Neutrophil (primary cell): Measurements from ENCODE around the gene PMVK.

Experiments used
- H3K27ac ChIP-seq: fragments of 200-600 bp; sonication (generic); 2 replicates; pipeline ENCODE4 v1.5.1; 2016; ENCODE audit warnings: mild to moderate bottlenecking, moderate library complexity
- H3K27me3 ChIP-seq: fragments of 200-600 bp; sonication (generic); 2 replicates; pipeline ENCODE4 v1.6.0; 2016; ENCODE audit warnings: mild to moderate bottlenecking
- H3K36me3 ChIP-seq: fragments of 200-600 bp; sonication (generic); 2 replicates; pipeline ENCODE4 v1.5.1; 2017
- H3K4me1 ChIP-seq, 2 experiments: fragments of 200-600 bp in 1 of 2; sonication (generic) in 1 of 2; 1 replicate in 1 of 2; 2 replicates in 1 of 2; pipeline versions ENCODE4 v1.5.1 to v1.6.1; 2013 to 2016; ENCODE audit warnings: low read depth in 1 of 2, low read length in 1 of 2, mild to moderate bottlenecking in 1 of 2, moderate library complexity in 1 of 2; ENCODE audit not compliant: control insufficient read depth in 1 of 2, insufficient read depth in 1 of 2
- H3K4me3 ChIP-seq, 2 experiments: fragments of 200-600 bp in 1 of 2; sonication (generic) in 1 of 2; 1 replicate in 1 of 2; 2 replicates in 1 of 2; pipeline ENCODE4 v1.5.1; 2013 to 2016; ENCODE audit warnings: low read depth in 1 of 2, low read length in 1 of 2, mild to moderate bottlenecking in 1 of 2, moderate library complexity in 1 of 2
- H3K9me3 ChIP-seq: fragments of 200-600 bp; sonication (generic); 2 replicates; pipeline ENCODE4 v1.5.1; 2016
- TF ChIP-seq, protein P1 (sequence below): fragments of 200-600 bp; sonication (generic); IDR thresholded peaks from 2 replicates; pipeline ENCODE4 v1.5.1; 2016; ENCODE audit warnings: antibody characterized with exemption

Gene PMVK

DNA sequence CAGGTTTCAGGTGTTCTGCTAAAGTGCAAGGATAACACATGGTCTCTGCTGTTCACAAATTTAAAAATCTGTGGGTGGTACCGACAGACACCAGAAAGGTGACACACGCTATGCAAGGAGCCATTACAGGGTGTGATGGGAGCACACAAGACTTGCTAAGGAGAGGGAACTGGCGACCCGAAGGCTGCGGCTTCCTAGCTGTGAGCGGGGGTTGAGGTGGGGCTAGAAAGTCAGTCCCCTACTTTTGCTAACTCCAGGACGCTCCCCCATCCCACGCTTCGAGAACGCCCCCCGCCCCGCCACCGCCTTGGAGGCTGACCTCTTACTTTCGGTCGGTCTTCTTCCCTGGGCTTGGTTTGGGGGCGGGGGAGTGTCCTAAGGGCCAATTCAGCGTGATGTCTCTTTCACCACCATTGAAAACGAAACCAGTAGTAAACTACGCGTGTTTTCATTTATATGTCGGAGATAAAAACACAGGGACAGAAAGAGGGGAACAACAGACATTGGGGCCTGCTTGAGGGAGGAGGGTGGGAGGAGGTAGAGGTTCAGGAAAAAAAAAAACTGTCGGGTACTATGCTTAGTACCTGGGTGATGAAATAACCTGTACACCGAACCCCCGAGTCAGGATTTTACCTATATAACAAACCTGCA, 39.0 kb upstream of the PMVK start:
- H3K4me3 ChIP-seq = peak overlapping the region; percentile 75 to 94
- H3K27ac ChIP-seq = peak overlapping the region; percentile 98
- no peaks in the 10 kb centered on the region for H3K27me3 ChIP-seq
- no peaks in the 10 kb centered on the region for H3K9me3 ChIP-seq
- TF ChIP-seq, protein P1, sequence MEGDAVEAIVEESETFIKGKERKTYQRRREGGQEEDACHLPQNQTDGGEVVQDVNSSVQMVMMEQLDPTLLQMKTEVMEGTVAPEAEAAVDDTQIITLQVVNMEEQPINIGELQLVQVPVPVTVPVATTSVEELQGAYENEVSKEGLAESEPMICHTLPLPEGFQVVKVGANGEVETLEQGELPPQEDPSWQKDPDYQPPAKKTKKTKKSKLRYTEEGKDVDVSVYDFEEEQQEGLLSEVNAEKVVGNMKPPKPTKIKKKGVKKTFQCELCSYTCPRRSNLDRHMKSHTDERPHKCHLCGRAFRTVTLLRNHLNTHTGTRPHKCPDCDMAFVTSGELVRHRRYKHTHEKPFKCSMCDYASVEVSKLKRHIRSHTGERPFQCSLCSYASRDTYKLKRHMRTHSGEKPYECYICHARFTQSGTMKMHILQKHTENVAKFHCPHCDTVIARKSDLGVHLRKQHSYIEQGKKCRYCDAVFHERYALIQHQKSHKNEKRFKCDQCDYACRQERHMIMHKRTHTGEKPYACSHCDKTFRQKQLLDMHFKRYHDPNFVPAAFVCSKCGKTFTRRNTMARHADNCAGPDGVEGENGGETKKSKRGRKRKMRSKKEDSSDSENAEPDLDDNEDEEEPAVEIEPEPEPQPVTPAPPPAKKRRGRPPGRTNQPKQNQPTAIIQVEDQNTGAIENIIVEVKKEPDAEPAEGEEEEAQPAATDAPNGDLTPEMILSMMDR = no peak
- peaks cover 55% of the 10 kb centered on the region in 2 experiments for H3K4me1 ChIP-seq
- H3K36me3 ChIP-seq = no peaks in the 10 kb centered on the region

DNA sequence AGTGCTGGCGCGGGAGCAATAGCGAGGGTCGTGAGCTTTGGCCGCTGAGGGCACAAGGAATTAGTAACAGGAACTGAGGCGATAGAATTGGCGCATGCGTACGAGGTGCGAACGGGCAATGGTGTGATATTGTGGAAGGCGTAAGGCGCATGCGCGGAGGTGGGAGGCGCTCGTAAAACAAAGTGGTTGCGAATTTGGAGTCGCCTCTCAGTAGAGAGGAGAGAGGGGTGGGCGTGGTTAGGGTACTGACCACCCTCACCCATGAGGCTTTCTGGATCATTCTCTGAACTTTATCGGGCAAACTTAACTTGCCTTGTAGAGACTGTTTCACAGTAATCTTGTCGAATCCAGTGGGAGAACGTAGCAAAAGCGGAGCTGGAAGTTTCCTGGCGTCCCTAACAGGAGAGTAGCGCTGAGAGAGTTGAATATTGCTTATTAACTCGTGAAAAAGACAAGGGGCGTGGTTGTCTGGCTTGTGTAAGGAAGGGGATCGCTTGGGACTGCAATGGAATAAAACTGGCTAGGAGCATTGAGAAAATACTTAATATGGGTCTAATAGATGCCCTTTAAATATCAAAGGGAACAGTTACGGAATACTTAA, 38.4 kb upstream of the PMVK start:
- Histone ChIP-seq H3K27ac (peak overlapping the region; percentile 98), H3K27me3 (no peaks in the 10 kb centered on the region), H3K9me3 (no peaks in the 10 kb centered on the region), H3K4me3 (peak overlapping the region; percentile 75 to 94), H3K36me3 (no peaks in the 10 kb centered on the region), H3K4me1 (peaks cover 60 to 61% of the 10 kb centered on the region in 2 experiments)
- TF ChIP-seq, protein P1 = no peak

DNA sequence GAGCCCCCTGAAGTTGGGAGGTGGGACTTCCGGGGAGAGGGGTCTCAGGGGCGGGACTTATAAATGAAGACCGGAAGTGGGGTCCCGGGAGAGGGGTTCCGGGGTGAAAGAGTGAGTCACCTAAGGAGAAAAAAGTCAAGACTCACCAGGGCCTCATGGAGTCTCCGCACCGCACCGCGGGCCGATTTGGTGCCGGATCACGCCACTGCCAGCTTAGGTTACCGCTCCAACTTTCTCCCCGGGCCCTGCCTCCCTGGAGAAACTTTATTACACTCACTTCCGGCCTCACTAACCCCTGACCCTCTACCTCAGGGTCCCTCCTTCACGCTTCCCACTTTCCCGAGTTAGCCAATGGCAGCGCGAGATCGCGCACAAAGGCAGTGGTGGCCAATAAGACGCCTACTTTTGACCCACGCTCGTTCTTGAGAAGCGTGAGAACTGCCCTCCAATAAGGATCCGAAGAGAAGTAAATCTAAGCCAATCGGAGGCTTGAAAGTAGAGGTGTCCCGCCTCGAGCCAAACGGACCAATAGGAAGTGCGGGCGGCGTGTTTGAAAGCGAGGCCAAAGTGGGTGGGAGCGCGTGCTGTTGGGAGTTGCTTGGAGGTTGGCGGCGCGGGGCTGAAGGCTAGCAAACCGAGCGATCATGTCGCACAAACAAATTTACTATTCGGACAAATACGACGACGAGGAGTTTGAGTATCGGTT, 37.7 kb upstream of the PMVK start, which contains the start of gene CKS1B:
Gene CKS1B, plus strand, starts transcription at position 580 of the 706 bp plus-strand sequence. Its CDS starts 65 bp downstream, at position 645.
- Histone ChIP-seq H3K27ac (peak within 1 kb of the TSS; percentile 98), H3K4me1 (peaks cover 60 to 61% of the 10 kb centered on the region in 2 experiments), H3K9me3 (no peaks in the 10 kb centered on the region), H3K4me3 (peak within 1 kb of the TSS; percentile 75 to 94), H3K27me3 (no peaks in the 10 kb centered on the region), H3K36me3 (peaks cover under 1% of the 10 kb centered on the region)
- TF ChIP-seq, protein P1 = peak; percentile 19

DNA sequence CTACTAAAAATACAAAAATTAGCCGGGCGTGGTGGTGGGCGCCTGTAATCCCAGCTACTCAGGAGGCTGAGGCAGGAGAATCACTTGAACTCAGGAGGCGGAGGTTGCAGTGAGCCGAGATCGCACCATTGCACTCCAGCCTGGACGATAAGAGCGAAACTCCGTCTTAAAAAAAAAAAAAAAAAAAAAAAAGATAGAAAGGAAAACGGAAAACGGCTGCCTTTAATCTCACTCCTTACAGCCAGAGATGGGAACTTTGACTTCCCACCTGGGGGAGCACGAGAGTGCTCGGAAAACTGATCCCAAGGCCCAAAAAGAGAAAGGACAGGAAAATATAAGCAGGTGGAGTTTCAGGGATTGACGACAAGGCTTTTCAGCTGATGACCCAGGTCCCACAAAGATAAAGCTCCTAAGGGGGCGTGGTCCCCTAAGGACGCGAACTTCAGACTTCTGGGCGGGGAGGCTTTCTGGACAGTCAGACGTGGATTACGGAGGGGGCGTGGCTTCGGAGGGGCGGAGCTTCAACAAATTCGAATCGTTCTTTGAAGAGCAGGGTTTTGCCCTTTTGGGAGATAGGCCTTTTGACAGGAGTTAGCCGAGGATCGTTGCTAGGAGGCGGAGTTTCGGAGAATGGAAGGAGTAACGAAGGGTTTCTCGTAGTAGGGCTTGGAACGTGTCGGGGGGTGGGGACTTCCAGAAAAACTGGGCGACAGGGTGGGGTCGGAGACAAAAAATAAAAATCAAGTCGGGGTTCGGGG, 37.0 kb upstream of the PMVK start:
- Histone ChIP-seq H3K9me3 (no peaks in the 10 kb centered on the region), H3K4me3 (peak overlapping the region; percentile 75 to 94), H3K27me3 (no peaks in the 10 kb centered on the region), H3K4me1 (peaks cover 60 to 61% of the 10 kb centered on the region in 2 experiments), H3K36me3 (peaks cover 8% of the 10 kb centered on the region), H3K27ac (peak overlapping the region; percentile 98)
- TF ChIP-seq, protein P1 = no peak
